ENCODE data around the gene PCK2.

The PCK2 gene

DNA sequence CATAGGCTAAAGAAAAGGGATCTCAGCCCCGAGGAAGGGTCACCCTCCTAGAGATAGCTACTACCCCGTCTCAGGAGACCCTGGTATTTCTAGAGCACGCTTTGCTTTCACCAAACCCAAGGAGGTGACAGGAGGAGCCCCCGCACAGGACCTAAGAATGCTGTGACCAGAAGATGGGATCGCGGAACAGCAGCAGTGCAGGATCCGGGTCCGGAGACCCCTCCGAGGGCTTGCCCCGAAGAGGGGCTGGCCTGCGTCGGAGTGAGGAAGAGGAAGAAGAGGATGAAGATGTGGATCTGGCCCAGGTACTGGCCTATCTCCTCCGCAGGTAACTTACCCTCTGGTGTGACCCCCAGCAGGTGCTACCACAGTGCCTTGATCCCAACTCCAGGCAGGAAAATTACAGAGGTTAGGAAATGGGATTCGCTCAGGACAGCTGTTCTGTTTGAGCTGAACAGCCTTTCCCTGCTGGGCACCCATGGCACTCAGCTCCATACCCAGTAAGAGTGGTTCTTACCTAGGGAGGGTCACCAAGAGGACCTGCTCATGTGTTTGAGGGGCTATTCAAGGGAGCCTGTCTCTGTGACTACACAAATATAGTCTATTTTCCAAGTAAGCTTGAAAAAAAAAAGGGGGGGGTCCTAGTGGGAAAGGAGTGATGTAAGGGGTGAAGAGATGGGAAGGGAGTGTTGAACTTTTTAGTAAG is 21.5 kb downstream of the PCK2 start:
- no peak for DNase-seq (ENCODE audit: low spot score)

DNA sequence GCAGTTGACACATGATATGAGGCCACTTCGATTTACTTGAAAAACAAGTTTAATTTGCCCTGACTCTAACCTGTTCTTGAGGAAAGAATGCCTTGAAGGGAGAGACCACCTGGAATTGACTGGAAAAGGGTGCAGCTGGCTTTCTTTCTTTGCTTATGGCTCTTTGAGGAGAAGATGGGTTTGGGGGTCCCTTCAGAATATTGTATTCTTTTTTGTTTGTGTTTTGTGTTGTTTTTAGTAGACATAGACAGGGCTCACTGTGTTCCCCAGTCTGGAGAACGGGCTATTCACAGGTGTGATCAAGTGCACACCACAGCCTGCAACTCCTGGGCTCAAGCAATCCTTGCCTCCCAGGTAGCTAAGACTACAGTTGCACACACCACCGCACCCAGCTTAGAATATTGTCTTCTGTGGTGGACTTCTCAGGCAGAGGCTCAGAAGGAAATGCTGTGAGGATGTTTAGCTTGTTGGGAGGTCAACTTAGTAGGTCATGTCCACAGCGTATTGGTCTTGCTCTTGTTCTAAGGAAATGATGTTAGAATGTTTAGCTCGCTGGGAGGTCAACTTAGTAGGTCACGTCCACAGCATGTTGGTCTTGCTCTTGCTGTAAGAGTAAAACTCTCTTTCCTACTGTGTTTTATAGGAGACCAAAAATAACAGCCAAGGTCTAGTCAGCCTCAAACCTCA is 22.2 kb downstream of the PCK2 start:
- no peak for DNase-seq (ENCODE audit: low spot score)

DNA sequence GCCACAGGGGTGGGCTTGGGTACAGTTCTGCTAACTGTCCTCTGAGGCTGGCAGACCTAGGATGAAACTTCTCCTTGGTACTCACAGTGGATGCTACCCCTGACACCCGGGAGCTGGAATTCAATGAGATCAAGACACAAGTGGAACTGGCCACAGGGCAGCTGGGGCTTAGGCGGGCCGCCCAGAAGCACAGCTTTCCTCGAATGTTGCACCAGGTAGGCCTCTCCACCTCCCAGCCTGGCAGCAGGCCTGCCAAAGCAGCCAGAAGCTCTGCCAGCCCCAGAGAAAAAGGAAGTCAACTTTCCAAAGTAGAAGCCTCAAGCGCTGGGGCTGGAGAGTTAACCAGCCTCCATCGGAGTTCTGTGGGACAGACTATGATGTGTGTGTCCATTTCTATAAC is 23.1 kb downstream of the PCK2 start:
- DNase-seq (ENCODE audit: low spot score), result no peak

DNA sequence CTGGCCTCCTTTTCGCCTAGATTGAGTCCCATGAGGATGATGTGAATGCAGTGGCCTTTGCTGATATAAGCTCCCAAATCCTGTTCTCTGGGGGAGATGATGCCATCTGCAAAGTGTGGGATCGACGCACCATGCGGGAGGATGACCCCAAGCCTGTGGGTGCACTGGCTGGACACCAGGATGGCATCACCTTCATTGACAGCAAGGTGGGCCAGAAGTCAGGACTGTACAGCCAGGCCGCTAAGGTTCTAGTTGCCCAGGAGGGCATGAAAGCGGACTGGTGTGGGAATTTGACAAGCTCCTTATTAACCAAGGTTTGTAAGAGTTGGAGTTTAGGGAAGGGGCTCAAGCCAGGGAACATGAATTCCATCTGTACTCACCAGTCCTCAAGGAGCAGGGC is 25.6 kb downstream of the PCK2 start:
- no peak for DNase-seq (ENCODE audit: low spot score)

DNA sequence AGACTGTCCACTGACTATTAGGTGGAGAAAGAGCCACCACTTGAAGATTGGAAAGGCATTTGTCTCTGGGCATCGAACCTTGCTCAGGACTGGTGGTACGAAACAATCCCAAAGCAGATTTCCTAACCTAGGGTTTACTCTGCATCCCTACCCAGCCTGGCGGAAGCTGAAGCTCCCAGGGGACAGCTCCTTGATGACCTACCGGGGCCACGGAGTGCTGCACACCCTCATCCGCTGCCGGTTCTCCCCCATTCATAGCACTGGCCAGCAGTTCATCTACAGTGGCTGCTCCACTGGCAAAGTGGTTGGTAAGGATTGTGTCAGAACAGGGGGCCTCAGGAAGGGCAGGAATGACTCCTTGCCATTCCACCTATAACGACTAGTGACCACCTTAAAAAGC is 27.1 kb downstream of the PCK2 start:
- DNase-seq (ENCODE audit: low spot score), result no peak

DNA sequence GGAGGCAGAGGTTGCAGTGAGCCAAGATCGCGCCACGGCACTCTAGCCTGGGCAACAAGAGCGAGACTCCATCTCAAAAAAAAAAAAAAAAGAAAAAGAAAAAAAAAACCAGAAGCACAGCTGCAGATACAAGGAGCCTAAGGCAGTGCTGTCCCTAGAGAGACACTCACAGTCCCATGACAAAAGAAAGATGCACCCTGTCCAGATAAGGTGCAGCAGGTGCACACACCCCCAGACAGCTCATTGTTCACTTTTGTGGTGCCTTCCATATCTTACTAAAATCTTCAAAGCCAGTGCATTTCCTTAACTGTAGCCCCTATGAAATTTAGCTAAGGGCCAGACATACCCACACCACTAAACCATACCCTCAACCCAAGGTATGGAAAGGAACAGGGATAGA is 28.3 kb downstream of the PCK2 start:
- DNase-seq (ENCODE audit: low spot score), result no peak

DNA sequence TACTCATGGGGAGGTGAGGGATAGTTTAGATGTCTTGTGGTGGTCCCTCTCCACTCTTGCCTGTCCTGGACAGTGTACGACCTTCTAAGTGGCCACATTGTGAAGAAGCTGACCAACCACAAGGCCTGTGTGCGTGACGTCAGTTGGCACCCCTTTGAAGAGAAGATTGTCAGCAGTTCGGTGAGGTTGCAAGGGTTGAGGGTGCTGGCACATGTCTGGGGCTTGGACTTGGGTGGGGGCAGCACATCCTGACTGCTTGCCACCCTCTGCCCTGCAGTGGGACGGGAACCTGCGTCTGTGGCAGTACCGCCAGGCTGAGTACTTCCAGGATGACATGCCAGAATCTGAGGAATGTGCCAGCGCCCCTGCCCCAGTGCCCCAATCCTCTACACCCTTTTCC is 28.8 kb downstream of the PCK2 start:
- no peak for DNase-seq (ENCODE audit: low spot score)

DNA sequence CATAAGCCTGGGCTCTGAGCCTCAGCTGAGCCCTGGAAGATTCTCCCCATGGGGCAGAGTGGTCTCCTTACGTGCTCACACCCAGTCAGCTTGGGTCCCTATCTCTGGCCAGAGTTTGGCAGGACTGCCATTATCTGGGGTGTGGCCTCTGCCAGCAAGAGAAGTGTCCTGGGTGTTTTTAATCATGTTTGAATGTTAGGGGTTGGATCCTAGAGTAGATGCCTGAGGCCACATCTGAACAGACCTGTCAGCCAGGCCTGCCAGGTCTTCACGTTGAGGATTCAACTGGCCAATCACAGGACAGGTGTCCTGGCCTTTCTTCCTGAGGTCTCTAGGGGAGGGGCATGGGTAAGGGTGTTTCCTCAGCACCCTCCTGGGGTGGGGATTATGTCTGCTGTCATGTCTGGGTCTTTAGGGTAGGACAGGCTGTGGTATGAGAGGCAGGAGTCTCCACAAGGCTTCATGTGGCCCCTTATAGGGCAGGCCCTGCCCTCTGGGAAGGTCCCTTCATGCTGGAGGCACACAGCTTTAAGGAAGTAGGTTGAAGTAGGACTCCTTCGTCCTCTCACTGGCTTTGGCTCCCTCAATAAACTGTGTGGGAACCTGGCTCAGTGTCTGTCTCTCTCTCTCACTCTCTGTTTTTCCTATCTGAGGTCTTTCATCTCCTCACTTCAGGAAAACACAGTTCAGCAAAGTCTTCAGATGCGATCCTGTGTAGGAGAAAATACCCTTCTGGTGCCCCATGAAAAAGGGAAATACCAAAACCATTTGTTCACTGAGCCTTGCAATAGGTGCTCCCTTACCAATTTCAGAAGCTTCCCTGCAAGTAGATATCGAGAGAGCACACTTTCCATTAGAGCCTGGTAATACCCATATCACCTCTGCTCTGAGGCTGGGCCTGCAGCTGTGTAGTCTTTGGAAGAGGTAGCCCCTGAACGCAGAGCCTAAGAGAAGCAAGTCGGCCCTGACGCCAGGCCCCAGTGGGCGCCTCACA is 29.6 kb downstream of the PCK2 start:
- DNase-seq (ENCODE audit: low spot score), result no peak

DNA sequence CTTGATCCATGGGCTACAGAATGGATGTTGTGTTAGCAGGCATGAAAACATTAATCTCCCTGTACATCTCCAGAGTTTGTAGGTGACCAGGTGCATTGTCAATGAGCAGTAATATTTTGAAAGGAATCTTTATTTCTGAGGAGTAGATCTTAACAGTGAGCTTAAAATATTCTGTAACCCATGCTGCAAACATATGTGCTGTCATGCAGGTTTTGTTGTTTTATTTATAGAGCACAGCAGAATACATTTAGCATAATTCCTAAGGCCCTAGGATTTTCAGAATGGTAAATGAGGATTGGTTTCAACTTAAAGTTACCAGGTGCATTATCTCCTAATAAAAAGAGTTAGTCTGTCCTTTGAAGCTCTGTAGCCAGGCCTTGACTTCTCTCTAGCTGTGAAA is 32.8 kb downstream of the PCK2 start:
- DNase-seq (ENCODE audit: low spot score), result no peak

DNA sequence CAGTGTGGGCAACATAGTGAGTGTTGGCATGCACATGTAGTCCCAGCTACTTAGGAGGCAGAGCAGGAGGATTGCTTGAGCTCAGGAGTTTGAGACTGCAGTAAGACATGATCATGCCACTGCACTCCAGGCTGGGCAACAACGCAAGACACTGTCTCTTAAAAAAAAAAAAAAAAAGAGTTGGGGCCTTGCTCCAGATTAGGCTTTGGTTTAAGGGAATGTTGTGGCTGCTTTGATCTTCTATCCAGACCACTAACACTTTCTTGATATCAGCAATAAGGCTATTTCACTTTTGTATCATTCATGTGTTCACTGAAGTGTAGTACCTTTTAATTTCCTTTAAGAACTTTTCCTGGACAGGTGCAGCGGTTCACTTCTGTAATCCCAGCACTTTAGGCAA is 33.6 kb downstream of the PCK2 start:
- DNase-seq (ENCODE audit: low spot score), result no peak

DNA sequence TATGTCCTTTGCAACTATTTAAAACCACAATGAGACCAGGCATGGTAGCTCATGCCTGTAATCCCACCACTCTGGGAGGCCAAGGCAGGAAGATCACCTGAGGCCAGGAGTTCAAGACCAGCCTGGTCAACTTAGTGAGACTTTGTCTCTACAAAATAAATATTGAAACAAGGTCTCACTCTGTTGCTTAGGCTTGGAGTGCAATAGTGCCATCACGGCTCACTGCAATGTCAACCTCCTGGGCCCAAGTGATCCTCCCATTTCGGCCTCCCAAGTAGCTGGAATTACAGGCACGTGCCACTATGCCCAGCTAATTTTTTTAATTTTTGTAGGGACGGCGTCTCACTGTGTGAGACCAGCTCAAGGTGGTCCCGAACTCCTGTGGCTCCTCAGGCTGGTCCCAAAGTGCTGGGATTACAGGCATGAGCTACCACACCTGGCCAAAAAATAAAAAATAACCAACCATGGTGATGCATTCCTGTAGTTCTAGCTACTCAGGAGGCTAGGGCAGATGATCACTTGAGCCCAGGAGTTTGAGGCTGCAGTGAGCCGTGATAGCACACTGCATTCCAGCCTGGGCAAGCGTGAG is 35.4 kb downstream of the PCK2 start:
- no peak for DNase-seq (ENCODE audit: low spot score)

DNA sequence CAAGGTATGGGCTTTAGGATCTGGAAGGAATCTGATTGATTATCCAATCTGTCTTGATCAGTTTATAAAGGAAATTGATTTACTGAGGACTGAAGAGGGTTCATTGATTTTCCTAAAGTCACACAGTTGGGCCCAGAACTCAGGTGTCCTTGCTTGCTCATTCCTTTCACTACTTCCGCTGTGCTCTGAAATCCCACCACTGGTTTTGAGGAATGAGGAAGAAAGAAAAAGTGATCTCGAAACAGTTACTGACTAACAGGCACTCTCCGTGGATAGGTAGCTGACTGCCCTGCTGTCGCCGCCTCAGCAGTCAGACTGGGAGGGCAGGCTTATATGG is 36.2 kb downstream of the PCK2 start, which contains the start of gene FITM1:
TSS of gene FITM1 (plus strand) at position 280 of the 337 bp plus-strand sequence. CDS start 905 bp downstream, outside the sequence.
- DNase-seq (ENCODE audit: low spot score), result peak; percentile 31

DNA sequence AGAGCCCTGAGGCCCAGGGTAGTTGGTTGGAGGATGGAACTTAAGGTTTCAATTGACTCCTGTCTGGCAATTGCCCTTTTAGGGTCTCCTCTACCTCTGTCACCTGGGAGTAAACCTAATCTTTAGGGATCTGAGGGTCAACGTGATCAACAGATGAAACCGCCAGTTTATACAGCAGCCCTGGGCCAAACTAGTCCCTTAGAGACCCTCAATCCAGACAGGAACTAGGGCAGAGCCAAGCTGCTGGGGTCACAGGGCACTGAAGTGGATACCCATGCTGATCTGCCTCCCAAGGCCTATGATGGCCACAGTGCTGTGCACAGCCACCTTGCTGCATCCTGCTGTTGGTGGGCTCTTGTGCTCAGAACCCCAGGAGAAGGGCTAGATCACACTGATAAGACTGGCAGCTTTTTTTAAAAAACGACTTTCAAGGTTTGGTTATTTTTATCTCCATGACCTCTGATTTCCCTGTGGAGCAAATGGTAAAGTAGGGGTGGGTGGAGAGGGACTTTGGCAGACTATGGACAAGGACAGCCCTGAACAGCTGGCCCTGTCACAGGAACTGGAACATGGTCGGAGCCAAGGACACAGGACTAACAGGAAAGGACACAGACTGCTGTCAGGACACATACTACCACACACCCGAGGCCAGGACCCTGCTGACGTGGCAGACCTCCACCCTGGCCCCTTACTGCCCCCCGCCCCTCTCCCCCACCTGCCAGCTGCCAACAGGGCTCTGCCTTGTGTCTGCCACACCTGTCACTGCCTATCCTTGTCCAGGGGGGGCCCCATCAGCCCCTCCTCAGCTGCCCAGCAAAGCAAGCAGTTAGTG is 36.8 kb downstream of the PCK2 start:
- DNase-seq (ENCODE audit: low spot score), result peak; percentile 81

DNA sequence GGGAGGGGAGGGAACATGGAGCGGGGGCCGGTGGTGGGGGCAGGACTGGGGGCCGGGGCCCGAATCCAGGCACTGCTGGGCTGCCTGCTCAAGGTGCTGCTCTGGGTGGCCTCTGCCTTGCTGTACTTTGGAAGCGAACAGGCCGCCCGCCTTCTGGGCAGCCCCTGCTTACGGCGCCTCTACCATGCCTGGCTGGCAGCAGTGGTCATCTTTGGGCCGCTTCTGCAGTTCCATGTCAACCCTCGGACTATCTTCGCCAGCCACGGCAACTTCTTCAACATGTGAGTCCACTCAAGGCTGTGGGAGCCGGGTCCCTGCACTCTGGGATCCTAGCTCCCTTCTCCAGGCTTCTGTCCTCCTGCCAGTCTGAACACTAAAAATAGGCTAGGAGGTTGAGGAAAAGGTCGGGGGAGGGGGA is 37.4 kb downstream of the PCK2 start:
- DNase-seq (ENCODE audit: low spot score), result peak; percentile 60

DNA sequence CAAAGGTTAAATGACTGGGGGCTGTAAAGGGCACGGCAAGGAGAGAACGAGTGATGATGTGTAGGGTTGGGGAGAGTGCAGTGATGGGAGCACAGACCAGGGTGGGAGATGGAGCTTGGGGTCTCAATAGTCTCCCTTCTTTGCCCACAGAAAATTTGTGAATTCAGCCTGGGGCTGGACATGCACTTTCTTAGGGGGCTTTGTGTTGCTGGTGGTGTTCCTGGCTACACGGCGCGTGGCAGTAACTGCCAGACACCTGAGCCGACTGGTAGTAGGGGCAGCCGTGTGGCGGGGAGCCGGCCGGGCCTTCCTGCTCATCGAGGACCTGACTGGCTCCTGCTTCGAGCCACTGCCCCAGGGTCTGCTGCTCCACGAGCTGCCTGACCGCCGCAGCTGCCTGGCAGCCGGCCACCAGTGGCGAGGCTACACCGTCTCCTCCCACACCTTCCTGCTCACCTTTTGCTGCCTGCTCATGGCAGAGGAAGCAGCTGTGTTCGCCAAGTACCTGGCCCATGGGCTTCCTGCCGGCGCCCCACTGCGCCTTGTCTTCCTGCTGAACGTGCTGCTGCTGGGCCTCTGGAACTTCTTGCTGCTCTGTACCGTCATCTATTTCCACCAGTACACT is 38.1 kb downstream of the PCK2 start:
- no peak for DNase-seq (ENCODE audit: low spot score)

DNA sequence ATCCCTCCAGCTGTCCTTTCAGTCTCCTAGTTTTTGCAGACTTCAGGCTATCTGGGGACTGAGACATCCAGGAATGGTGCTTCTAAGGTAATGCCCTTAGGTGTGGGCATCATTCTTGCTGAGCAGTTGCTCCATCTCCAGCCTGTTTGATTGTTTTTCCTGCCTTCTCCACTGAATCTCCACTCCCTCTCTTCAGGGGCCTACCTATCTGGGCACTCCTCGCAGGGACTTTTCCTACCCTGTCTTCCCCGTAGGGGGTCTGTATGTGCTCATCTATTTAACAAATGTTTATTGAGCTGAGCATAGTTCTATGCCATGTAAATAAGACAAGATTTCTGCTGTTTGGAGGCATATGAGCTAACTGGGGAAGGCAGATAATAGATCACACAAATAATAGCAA is 38.9 kb downstream of the PCK2 start:
- no peak for DNase-seq (ENCODE audit: low spot score)

DNA sequence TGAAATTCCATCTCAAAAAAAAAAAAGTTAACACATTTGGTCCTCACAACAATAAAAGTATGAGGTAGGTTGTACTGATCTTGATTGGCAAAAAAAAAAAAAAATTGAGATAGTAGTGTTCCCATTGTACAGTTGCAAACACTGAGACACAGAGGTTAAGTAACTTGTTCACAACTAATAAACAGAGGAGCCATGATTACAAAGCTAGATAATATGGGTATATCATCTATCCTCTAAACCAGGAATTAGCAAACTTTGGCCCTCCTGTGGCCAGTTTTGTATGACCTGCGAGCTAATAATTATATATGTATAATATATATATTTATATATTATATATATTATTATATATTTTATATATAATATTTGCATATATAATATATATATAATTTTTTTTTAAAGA is 39.6 kb downstream of the PCK2 start:
- DNase-seq (ENCODE audit: low spot score), result no peak

DNA sequence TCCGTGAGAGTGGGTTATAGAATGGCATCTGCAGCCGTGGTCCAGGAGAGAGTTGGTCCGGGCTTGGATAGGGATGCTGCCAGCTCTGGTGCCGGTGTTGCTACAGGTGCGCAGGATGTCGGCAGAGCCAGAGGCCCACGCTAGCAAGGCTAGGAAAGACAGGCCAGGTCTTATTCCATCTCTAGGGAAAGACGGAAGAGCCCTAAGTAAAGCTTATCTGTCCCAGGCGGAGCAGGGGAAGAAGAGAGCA is 41.4 kb downstream of the PCK2 start:
- no peak for DNase-seq (ENCODE audit: low spot score)

DNA sequence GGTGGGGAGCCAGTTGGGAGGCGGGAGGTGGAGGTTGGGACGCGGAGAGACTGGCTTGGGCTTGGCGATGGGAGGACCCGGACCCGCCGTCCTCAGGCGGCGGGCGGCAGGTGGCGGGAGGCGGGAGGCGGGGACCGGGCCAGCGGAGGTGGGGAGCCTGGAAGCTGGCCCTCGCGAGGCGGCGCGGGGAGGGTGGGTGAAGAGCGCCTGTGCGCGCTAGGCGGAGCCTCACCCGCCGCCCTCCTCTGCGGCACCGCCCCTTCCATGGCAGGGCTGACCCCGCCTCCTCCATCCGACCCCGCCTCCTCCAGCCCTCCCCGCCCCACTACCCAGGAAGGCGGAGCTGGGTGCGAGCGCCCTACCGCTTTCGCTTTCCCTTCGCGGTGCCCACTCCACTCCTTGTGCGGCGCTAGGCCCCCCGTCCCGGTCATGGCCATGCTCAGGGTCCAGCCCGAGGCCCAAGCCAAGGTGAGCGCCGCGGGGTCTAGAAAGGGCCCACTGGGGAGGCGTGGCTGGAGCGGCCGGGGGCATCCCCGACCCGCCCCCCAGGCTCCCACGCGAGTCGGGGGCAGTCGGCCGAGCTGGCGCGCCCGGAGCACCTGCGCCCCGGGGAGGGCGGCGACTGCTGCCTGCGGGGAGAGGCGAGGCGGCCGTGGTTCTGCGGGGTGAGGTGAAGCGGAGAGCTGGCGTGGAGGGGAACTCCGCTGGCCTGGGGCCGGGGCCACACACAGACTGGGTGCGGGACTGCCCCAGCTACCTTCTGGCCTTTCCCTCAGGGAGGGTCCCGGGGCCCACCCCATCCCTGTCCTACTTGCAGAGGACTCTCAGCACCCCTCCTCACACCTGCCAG is 41.9 kb downstream of the PCK2 start, which contains the start of gene PSME1:
TSS of gene PSME1 (plus strand) at position 361 of the 850 bp plus-strand sequence. CDS start at position 430, 69 bp downstream.
- peak; percentile 93 for DNase-seq (ENCODE audit: low spot score)
